Measurements from ENCODE around the gene PHAX.
"Not testable (repeated sequence)": the region's sequence is repeated elsewhere in the genome, so short reads cannot be mapped to it uniquely, and the experiment has no call there.

The PHAX gene

DNA sequence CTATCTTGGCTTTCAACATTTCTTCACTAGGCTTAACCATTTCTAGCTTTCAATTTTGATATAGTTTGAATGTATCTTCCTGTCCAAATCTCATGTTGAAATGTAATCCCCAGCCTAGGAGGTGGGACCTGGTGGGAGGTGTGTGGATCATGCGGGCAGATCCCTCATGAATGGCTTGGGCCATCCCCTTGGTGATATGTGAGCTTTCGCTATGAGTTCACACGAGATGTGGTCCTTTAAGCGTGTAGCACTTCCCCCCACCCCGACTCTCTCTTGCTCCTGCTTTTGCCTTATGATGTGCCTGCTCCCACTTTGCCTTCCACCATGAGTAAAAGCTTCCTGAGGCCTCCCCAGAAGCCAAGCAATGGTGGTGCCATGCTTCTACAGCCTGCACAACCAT is 40.6 kb downstream of the PHAX start:
- DNase-seq (ENCODE audit: low spot score) (no peak), ATAC-seq (ENCODE audit: low read depth) (no peak)
- H3K27me3 ChIP-seq (ENCODE audit: insufficient read depth, poor library complexity, severe bottlenecking), result no peaks in the 10 kb centered on the region
- H3K9me3 ChIP-seq (ENCODE audit: severe bottlenecking), result peaks cover 2% of the 10 kb centered on the region
- TF ChIP-seq, protein P1, sequence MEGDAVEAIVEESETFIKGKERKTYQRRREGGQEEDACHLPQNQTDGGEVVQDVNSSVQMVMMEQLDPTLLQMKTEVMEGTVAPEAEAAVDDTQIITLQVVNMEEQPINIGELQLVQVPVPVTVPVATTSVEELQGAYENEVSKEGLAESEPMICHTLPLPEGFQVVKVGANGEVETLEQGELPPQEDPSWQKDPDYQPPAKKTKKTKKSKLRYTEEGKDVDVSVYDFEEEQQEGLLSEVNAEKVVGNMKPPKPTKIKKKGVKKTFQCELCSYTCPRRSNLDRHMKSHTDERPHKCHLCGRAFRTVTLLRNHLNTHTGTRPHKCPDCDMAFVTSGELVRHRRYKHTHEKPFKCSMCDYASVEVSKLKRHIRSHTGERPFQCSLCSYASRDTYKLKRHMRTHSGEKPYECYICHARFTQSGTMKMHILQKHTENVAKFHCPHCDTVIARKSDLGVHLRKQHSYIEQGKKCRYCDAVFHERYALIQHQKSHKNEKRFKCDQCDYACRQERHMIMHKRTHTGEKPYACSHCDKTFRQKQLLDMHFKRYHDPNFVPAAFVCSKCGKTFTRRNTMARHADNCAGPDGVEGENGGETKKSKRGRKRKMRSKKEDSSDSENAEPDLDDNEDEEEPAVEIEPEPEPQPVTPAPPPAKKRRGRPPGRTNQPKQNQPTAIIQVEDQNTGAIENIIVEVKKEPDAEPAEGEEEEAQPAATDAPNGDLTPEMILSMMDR (IDR thresholded peaks at IDR 0.05; ENCODE audit: poor library complexity, severe bottlenecking), result no peak
- no peak overlapping the region for H3K4me3 ChIP-seq (ENCODE audit: severe bottlenecking)
- no peaks in the 10 kb centered on the region for H3K4me1 ChIP-seq (ENCODE audit: insufficient read depth, poor library complexity, severe bottlenecking)
- H3K36me3 ChIP-seq (ENCODE audit: low read depth), result no peaks in the 10 kb centered on the region
- H3K27ac ChIP-seq (ENCODE audit: poor library complexity, severe bottlenecking), result no peak overlapping the region

DNA sequence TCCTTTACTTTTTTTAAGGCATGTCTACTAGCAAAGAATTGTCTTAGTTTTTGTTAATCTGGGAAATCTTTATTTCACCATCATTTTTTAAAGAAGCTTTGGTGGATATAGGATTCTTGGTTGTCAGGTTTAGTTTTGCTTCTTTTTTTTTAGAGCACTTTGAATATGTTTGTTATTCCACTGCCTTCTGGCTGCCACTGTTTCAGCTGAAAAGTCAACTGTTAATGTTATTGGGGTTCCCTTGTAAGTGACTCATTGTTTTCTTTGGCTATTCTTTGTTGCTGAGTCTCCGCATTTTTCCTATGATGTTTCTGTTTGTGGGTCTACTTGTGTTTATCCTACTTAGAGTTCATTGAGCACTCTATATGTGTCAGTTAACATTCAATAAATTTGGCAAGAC is 44.4 kb downstream of the PHAX start:
- Histone ChIP-seq H3K4me1 (ENCODE audit: insufficient read depth, poor library complexity, severe bottlenecking) (no peaks in the 10 kb centered on the region), H3K36me3 (ENCODE audit: low read depth) (no peaks in the 10 kb centered on the region), H3K27me3 (ENCODE audit: insufficient read depth, poor library complexity, severe bottlenecking) (no peaks in the 10 kb centered on the region), H3K9me3 (ENCODE audit: severe bottlenecking) (peaks cover 2% of the 10 kb centered on the region), H3K27ac (ENCODE audit: poor library complexity, severe bottlenecking) (no peak overlapping the region), H3K4me3 (ENCODE audit: severe bottlenecking) (no peak overlapping the region)
- ATAC-seq (ENCODE audit: low read depth) (no peak), DNase-seq (ENCODE audit: low spot score) (no peak)
- TF ChIP-seq, protein P1 (IDR thresholded peaks at IDR 0.05; ENCODE audit: poor library complexity, severe bottlenecking), result no peak

DNA sequence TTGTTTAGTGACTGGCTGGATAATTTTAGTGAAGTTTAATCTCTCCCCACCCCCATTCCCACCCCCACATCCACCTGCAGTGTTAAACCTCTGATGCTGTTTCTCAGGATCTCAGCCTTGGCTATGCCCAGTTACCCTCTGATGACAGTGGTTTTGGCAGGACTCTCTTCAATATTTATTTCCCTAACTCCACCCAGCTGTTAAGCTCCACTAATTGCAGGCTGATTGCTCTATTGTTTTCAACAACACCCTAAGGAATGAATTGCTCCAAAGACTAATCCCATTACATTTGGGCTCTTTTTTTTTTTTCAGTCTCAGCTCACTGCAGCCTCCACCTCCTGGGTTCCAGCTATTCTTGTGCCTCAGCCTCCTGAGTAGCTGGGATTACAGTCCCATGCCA is 46.3 kb downstream of the PHAX start:
- TF ChIP-seq, protein P1 (IDR thresholded peaks at IDR 0.05; ENCODE audit: poor library complexity, severe bottlenecking), result no peak
- H3K4me3 ChIP-seq (ENCODE audit: severe bottlenecking), result no peak overlapping the region
- no peaks in the 10 kb centered on the region for H3K4me1 ChIP-seq (ENCODE audit: insufficient read depth, poor library complexity, severe bottlenecking)
- no peak for DNase-seq (ENCODE audit: low spot score)
- H3K27me3 ChIP-seq (ENCODE audit: insufficient read depth, poor library complexity, severe bottlenecking), result no peaks in the 10 kb centered on the region
- peaks cover 2% of the 10 kb centered on the region for H3K9me3 ChIP-seq (ENCODE audit: severe bottlenecking)
- H3K27ac ChIP-seq (ENCODE audit: poor library complexity, severe bottlenecking), result no peak overlapping the region
- no peak for ATAC-seq (ENCODE audit: low read depth)
- no peaks in the 10 kb centered on the region for H3K36me3 ChIP-seq (ENCODE audit: low read depth)

DNA sequence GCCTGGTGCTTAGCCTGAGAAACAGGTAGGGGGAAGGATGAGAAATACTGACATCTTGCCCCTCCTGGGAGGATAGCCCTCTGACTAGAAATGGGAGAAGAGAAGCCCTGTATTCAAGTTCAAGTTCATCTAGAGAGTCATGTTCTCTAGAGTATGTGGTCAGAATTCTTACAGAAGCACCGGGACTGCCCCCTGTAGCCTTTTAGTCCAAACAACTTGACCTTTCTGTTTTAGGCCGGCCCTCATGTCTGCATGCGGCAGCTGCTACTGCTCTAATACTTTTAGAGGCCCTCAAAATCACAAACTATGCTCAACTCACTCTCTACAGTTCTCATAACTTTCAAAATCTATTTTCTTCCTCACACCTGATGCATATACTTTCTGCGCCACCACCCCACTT is 47.7 kb downstream of the PHAX start:
- Histone ChIP-seq H3K27ac (ENCODE audit: poor library complexity, severe bottlenecking) (no peak overlapping the region), H3K4me3 (ENCODE audit: severe bottlenecking) (no peak overlapping the region), H3K4me1 (ENCODE audit: insufficient read depth, poor library complexity, severe bottlenecking) (no peaks in the 10 kb centered on the region), H3K36me3 (ENCODE audit: low read depth) (no peaks in the 10 kb centered on the region), H3K27me3 (ENCODE audit: insufficient read depth, poor library complexity, severe bottlenecking) (no peaks in the 10 kb centered on the region), H3K9me3 (ENCODE audit: severe bottlenecking) (peaks cover 2% of the 10 kb centered on the region)
- TF ChIP-seq, protein P1 (IDR thresholded peaks at IDR 0.05; ENCODE audit: poor library complexity, severe bottlenecking), result no peak
- DNase-seq (ENCODE audit: low spot score), result no peak
- no peak for ATAC-seq (ENCODE audit: low read depth)

DNA sequence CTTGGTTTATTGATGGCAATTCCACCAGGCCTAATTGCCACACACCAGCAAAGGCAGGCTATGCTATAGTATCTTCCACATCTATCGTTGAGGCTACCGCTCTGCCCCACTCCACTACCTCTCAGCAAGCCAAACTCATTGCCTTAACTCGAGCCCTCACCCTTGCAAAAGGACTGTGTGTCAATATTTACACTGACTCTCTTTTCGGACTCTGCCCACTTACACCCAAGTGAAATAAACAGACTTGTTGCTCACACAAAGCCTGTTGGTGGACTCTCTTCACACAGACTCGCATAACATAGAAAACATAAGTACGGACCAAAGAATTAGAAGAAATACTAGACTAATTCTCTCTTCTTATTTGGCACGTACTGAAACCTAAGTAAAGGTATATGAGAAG is 48.3 kb downstream of the PHAX start:
- ATAC-seq (ENCODE audit: low read depth); H3K36me3 ChIP-seq (ENCODE audit: low read depth); DNase-seq (ENCODE audit: low spot score); H3K27ac ChIP-seq (ENCODE audit: poor library complexity, severe bottlenecking); H3K4me3 ChIP-seq (ENCODE audit: severe bottlenecking); H3K9me3 ChIP-seq (ENCODE audit: severe bottlenecking); H3K4me1 ChIP-seq (ENCODE audit: insufficient read depth, poor library complexity, severe bottlenecking); H3K27me3 ChIP-seq (ENCODE audit: insufficient read depth, poor library complexity, severe bottlenecking): not testable (repeated sequence)

DNA sequence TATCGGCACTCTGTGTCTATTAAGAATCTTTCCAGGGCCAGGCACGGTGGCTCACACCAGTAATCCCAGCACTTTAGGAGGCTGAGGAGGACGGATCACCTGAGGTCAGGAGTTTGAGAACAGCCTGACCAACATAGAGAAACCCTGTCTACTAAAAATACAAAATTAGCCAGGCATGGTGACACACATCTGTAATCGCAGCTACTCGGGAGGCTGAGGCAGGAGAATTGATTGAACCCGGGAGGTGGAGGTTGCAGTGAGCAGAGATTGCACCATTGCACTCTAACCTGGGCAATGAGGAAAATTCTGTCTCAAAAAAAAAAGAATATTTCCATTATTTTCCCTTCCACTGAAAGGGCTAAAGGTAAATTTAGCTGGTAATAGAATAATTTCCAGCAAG is 49.0 kb downstream of the PHAX start:
- not testable (repeated sequence) for H3K36me3 ChIP-seq (ENCODE audit: low read depth); DNase-seq (ENCODE audit: low spot score); ATAC-seq (ENCODE audit: low read depth); H3K27me3 ChIP-seq (ENCODE audit: insufficient read depth, poor library complexity, severe bottlenecking); H3K27ac ChIP-seq (ENCODE audit: poor library complexity, severe bottlenecking); H3K9me3 ChIP-seq (ENCODE audit: severe bottlenecking); H3K4me3 ChIP-seq (ENCODE audit: severe bottlenecking); H3K4me1 ChIP-seq (ENCODE audit: insufficient read depth, poor library complexity, severe bottlenecking)
